OCI-LY7 (cell line): ENCODE results near the gene GDPD4. TPM values are rescaled to one million over a fixed set of nuclear protein-coding genes. Genes with fewer than 3 reads are reported as not detected.

Experiments used
- BruUV-seq: library from RNA; stranded (reverse); fragments of 400-500 nt; replicated peaks from 2 replicates; lab custom pipeline; 2021; lab: Mats Ljungman, UMichigan
- CTCF ChIA-PET: fragments of 300-600 bp; sonication (Branson Sonifier 250); formaldehyde crosslinking; loops from one replicate; lab custom pipeline; 2022; ENCODE audit warnings: antibody characterized with exemption; ENCODE audit not compliant: unreplicated experiment; lab: Charles Lee
- POLR2A ChIA-PET: fragments of 300-600 bp; sonication (Branson Sonifier 250); formaldehyde crosslinking; loops from one replicate; lab custom pipeline; 2022; ENCODE audit warnings: antibody characterized with exemption; lab: Charles Lee
- DNase-seq: peaks from one replicate; pipeline ENCODE4 v3.0.0-alpha.2; 2015; ENCODE audit warnings: low spot score
- H2AFZ ChIP-seq: fragments of 200-600 bp; sonication (generic), shearing (Covaris generic); 2 replicates; pipeline ENCODE4 v1.6.1; 2014; ENCODE audit warnings: mild to moderate bottlenecking, antibody characterized with exemption, low read length, moderate library complexity
- H3K27ac ChIP-seq: fragments of 200-600 bp; sonication (generic); 2 replicates; pipeline ENCODE4 v1.5.1; 2014; ENCODE audit warnings: mixed run types, low read depth, mild to moderate bottlenecking, moderate library complexity, low read length, inconsistent platforms; ENCODE audit not compliant: poor library complexity, severe bottlenecking
- H3K36me3 ChIP-seq: fragments of 200-600 bp; sonication (generic); 2 replicates; pipeline ENCODE4 v1.6.1; 2014; ENCODE audit warnings: mild to moderate bottlenecking, antibody characterized with exemption, low read length, moderate library complexity, mixed read lengths; ENCODE audit not compliant: insufficient read depth
- H3K4me1 ChIP-seq: fragments of 200-600 bp; sonication (generic); 2 replicates; pipeline ENCODE4 v1.5.1; 2014; ENCODE audit warnings: mild to moderate bottlenecking, low read length; ENCODE audit not compliant: insufficient read depth, poor library complexity, severe bottlenecking
- H3K4me2 ChIP-seq: fragments of 200-600 bp; sonication (generic); 2 replicates; pipeline ENCODE4 v1.6.1; 2014; ENCODE audit warnings: mild to moderate bottlenecking, low read length
- H3K4me3 ChIP-seq: fragments of 200-600 bp; sonication (generic); 2 replicates; pipeline ENCODE4 v1.5.1; 2014; ENCODE audit warnings: mild to moderate bottlenecking, low read depth, low read length; ENCODE audit not compliant: poor library complexity, severe bottlenecking
- H3K79me2 ChIP-seq: fragments of 200-600 bp; sonication (generic); 2 replicates; pipeline ENCODE4 v1.6.1; 2016; ENCODE audit warnings: low read depth, mild to moderate bottlenecking, low read length, moderate library complexity, mixed read lengths; ENCODE audit not compliant: insufficient read depth
- H3K9me2 ChIP-seq: fragments of 200-600 bp; sonication (generic); 2 replicates; pipeline ENCODE4 v1.6.1; 2016; ENCODE audit warnings: mild to moderate bottlenecking, low read length, mixed read lengths; ENCODE audit not compliant: insufficient read depth
- H3K9me3 ChIP-seq: fragments of 200-600 bp; sonication (generic); 2 replicates; pipeline ENCODE4 v1.6.1; 2014; ENCODE audit warnings: mild to moderate bottlenecking, mixed run types, low read length, mixed read lengths
- H4K20me1 ChIP-seq: fragments of 200-600 bp; sonication (generic); 2 replicates; pipeline ENCODE4 v1.6.1; 2014; ENCODE audit warnings: mild to moderate bottlenecking, antibody characterized with exemption, low read length, moderate library complexity, mixed read lengths; ENCODE audit not compliant: insufficient read depth
- EZH2phosphoT487 ChIP-seq: fragments of 200-600 bp; sonication (generic); IDR thresholded peaks from 2 replicates; pipeline ENCODE4 v1.6.1; 2018; ENCODE audit warnings: low read depth, borderline replicate concordance, mild to moderate bottlenecking, mixed run types, antibody characterized with exemption, low read length, moderate library complexity, mixed read lengths
- intact Hi-C: fragments of 100-400 bp; cut with micrococcal nuclease; formaldehyde crosslinking; loops from one replicate; pipeline ENCODE4 v1.10.0; 2022; ENCODE audit not compliant: unreplicated experiment
- total RNA-seq, 2 experiments: library from RNA; depleted of rRNA in 1 of 2; stranded (reverse); fragments of >200 nt in 1 of 2; shearing (Covaris generic) in 1 of 2; gene quantifications; 2 replicates each; pipeline ENCODE4 v1.2.3, GENCODE V29; 2014 to 2022
- TF ChIP-seq, protein P1 (sequence below): fragments of 200-600 bp; sonication (generic); conservative IDR thresholded peaks from 2 replicates; pipeline ENCODE4 v1.5.1; 2014; ENCODE audit warnings: mild to moderate bottlenecking, antibody characterized with exemption, low read length, moderate library complexity, mixed read lengths

GDPD4 gene
- total RNA-seq, 2 experiments from 2014 or later: not detected

- H3K4me2 ChIP-seq: no peak overlapping the region
- no TSS peak for BruUV-seq
- H3K79me2 ChIP-seq: no peaks in the 10 kb centered on the region
- no peaks in the 10 kb centered on the region for H3K9me2 ChIP-seq
- H3K4me3 ChIP-seq: no peak overlapping the region
- no peaks in the 10 kb centered on the region for H3K4me1 ChIP-seq
- CTCF ChIA-PET: no interaction called here
- H3K9me3 ChIP-seq: no peaks in the 10 kb centered on the region
- H3K36me3 ChIP-seq: no peaks in the 10 kb centered on the region
- POLR2A ChIA-PET: no interaction called here
- intact Hi-C loops: no loop called here
- no peak for DNase-seq
- no peak overlapping the region for H2AFZ ChIP-seq
- H3K27ac ChIP-seq: no peak overlapping the region
- TF ChIP-seq, protein P1, sequence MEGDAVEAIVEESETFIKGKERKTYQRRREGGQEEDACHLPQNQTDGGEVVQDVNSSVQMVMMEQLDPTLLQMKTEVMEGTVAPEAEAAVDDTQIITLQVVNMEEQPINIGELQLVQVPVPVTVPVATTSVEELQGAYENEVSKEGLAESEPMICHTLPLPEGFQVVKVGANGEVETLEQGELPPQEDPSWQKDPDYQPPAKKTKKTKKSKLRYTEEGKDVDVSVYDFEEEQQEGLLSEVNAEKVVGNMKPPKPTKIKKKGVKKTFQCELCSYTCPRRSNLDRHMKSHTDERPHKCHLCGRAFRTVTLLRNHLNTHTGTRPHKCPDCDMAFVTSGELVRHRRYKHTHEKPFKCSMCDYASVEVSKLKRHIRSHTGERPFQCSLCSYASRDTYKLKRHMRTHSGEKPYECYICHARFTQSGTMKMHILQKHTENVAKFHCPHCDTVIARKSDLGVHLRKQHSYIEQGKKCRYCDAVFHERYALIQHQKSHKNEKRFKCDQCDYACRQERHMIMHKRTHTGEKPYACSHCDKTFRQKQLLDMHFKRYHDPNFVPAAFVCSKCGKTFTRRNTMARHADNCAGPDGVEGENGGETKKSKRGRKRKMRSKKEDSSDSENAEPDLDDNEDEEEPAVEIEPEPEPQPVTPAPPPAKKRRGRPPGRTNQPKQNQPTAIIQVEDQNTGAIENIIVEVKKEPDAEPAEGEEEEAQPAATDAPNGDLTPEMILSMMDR: no peak
- no peak for TF ChIP-seq EZH2phosphoT487
- no peaks in the 10 kb centered on the region for H4K20me1 ChIP-seq
Observed at GRCh38 chr11:77207618-77208313, 93.7 kb downstream of the GDPD4 start.

DNA sequence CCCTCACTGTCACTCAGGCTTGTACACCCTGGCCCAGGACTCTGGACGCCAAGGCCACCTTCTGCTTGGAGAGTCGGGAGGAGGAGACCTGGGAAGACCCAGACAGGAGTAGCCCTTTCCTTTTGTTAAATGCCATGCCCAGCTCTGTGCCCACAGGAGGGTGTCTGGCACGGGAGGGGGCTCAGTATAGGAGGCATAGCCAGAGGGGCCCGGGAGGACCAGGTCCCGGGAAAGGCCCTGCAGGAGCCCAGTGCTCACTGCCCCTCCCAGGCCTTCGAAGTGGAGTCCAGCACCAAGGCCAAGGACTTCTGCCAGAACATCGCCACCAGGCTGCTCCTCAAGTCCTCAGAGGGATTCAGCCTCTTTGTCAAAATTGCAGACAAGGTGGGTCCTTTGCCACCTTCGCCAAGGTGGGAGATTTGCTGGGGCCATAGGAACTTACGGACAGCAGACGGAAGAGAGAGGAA is 94.4 kb downstream of the GDPD4 start:
- ChIA-PET CTCF (no interaction called here), POLR2A (no interaction called here)
- Histone ChIP-seq H3K4me3 (no peak overlapping the region), H4K20me1 (no peaks in the 10 kb centered on the region), H2AFZ (no peak overlapping the region), H3K79me2 (no peaks in the 10 kb centered on the region), H3K36me3 (no peaks in the 10 kb centered on the region), H3K9me3 (no peaks in the 10 kb centered on the region), H3K4me2 (no peak overlapping the region), H3K4me1 (no peaks in the 10 kb centered on the region), H3K27ac (no peak overlapping the region), H3K9me2 (no peaks in the 10 kb centered on the region)
- TF ChIP-seq EZH2phosphoT487: no peak
- TF ChIP-seq, protein P1: no peak
- no TSS peak for BruUV-seq
- DNase-seq: no peak
- intact Hi-C loops: no loop called here

DNA sequence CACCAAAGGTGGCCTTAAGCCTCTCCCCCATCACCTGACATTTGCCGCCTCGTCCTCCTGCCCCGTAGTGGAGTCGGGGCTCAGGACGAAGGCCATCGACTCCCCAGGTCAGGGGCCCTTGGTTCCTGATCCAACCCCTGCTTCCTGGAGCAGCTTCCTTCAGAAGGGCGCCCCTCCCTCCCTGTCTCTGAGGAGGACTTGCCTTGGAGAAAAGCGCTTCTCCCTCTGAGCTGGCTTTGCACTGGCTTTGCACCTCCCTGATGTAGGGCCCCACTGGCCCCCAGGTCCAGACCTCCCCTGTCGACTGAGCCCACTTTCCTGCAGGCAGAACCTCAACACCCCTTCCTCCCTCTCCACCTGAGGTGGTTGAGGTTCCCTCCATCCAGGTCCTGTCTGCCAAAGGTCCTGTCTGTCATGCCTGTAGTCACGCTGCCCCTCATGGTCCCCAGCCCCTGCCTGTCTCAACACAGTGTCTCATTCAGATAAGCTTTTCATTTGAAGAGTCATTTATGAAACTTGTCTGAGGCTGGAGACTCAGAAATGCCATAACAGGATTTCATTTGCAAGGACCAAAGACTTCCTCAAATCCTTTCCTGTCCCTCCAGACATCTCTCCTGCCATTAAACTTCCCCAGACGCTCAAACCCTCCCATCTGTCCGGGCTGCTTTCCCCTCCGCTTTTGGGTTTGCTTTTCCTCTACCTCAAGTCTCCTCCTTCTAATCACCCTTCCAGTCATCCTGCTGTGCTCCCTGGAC is 95.0 kb downstream of the GDPD4 start:
- no TSS peak for BruUV-seq
- H3K9me3 ChIP-seq: no peaks in the 10 kb centered on the region
- H3K4me1 ChIP-seq: no peaks in the 10 kb centered on the region
- no peak overlapping the region for H3K27ac ChIP-seq
- H3K4me3 ChIP-seq: no peak overlapping the region
- H4K20me1 ChIP-seq: no peaks in the 10 kb centered on the region
- ChIA-PET POLR2A (no interaction called here), CTCF (no interaction called here)
- H3K4me2 ChIP-seq: no peak overlapping the region
- intact Hi-C loops: no loop called here
- H3K9me2 ChIP-seq: no peaks in the 10 kb centered on the region
- H2AFZ ChIP-seq: no peak overlapping the region
- no peak for DNase-seq
- H3K36me3 ChIP-seq: no peaks in the 10 kb centered on the region
- TF ChIP-seq, protein P1: no peak
- TF ChIP-seq EZH2phosphoT487: no peak
- no peaks in the 10 kb centered on the region for H3K79me2 ChIP-seq
